A549 (cell line): Measurements from ENCODE around the gene SLC39A13. TPM values are rescaled to one million over a fixed set of nuclear protein-coding genes. Genes with fewer than 3 reads are reported as not detected.

Source experiments
- ATAC-seq, 2 experiments: fragments of 200-7000 bp in 1 of 2; fragments of >200 bp in 1 of 2; cut with Nextera tagmentation in 1 of 2; cut with Tn5 transposase in 1 of 2; 3 replicates each; pipeline versions ENCODE4 v1.8.0 to v1.9.1; 2018 to 2020; ENCODE audit warnings: mild to moderate bottlenecking in 1 of 2, moderate library complexity in 1 of 2
- CTCF ChIA-PET: fragments of 300-600 bp; sonication (Branson Sonifier 250); formaldehyde crosslinking; extraction: SDS; loops from one replicate; lab custom pipeline; 2021; ENCODE audit warnings: antibody characterized with exemption, inconsistent platforms; lab: Yijun Ruan, JAX
- POLR2A ChIA-PET: fragments of 350-600 bp; formaldehyde crosslinking; extraction: SDS; loops from one replicate; lab custom pipeline; 2021; ENCODE audit warnings: antibody characterized with exemption, inconsistent platforms; lab: Yijun Ruan, JAX
- DNase-seq, 2 experiments: peaks; one replicate each; pipeline versions ENCODE4 v3.0.0 to v3.0.0-alpha.2; 2011 to 2016; ENCODE audit warnings: low read depth in 1 of 2, low spot score in 1 of 2
- FAIRE-seq: peaks from 2 replicates; lab custom pipeline; 2011; peaks lifted over from hg19 to GRCh38; lab: Jason Lieb, UNC
- H3K27ac ChIP-seq, 2 experiments: fragments of >200 bp; sonication (Bioruptor Twin); formaldehyde crosslinking; 3 replicates each; pipeline ENCODE4 v1.5.1; 2016 to 2017
- H3K4me1 ChIP-seq: fragments of >200 bp; sonication (Bioruptor Twin); formaldehyde crosslinking; 3 replicates; pipeline ENCODE4 v1.6.1; 2016
- H3K4me2 ChIP-seq: fragments of >200 bp; sonication (Bioruptor Twin); formaldehyde crosslinking; 3 replicates; pipeline ENCODE4 v1.6.1; 2016
- H3K4me3 ChIP-seq: fragments of >200 bp; sonication (Bioruptor Twin); formaldehyde crosslinking; 3 replicates; pipeline ENCODE4 v1.5.1; 2016
- H3K9me3 ChIP-seq: fragments of >200 bp; sonication (Bioruptor Twin); formaldehyde crosslinking; 3 replicates; pipeline ENCODE4 v1.6.1; 2016
- CTCF ChIP-seq: fragments of >200 bp; sonication (Bioruptor Twin); formaldehyde crosslinking; IDR thresholded peaks from 3 replicates; pipeline ENCODE4 v1.5.1; 2016
- E2F6 ChIP-seq: IDR thresholded peaks from 2 replicates; pipeline ENCODE4 v1.6.1; 2012; ENCODE audit warnings: low read depth, borderline replicate concordance
- EHF ChIP-seq: fragments of 250-450 bp; sonication (Bioruptor Pico); IDR thresholded peaks from 2 replicates; pipeline ENCODE4 v1.5.0; 2020; ENCODE audit warnings: mild to moderate bottlenecking
- HDAC2 ChIP-seq: fragments of 200-600 bp; sonication (generic); IDR thresholded peaks from 2 replicates; pipeline ENCODE4 v1.6.1; 2016
- HEYL ChIP-seq: fragments of 250-450 bp; sonication (Bioruptor Pico); IDR thresholded peaks from 2 replicates; pipeline ENCODE4 v1.8.0; 2021; ENCODE audit warnings: mild to moderate bottlenecking, moderate library complexity
- HMGXB4 ChIP-seq: fragments of 250-450 bp; sonication (Bioruptor Pico); IDR thresholded peaks from 2 replicates; pipeline ENCODE4 v1.5.0; 2021; ENCODE audit warnings: mild to moderate bottlenecking, moderate library complexity, borderline replicate concordance
- HOXB5 ChIP-seq: fragments of 250-450 bp; sonication (Bioruptor Pico); IDR thresholded peaks from 2 replicates; pipeline ENCODE4 v1.5.0; 2020; ENCODE audit warnings: mild to moderate bottlenecking, moderate library complexity
- MAFK ChIP-seq: fragments of 450-650 bp; IDR thresholded peaks from 2 replicates; pipeline ENCODE4 v1.6.1; 2014; ENCODE audit not compliant: partially characterized antibody
- MAZ ChIP-seq: fragments of 150-350 bp; IDR thresholded peaks from 2 replicates; pipeline ENCODE4 v1.6.1; 2014; ENCODE audit warnings: antibody characterized with exemption, low read depth, low read length, borderline replicate concordance
- PHF8 ChIP-seq: fragments of 200-600 bp; sonication (generic); IDR thresholded peaks from 2 replicates; pipeline ENCODE4 v1.6.1; 2016; ENCODE audit warnings: low read depth, mild to moderate bottlenecking, antibody characterized with exemption, moderate library complexity, borderline replicate concordance
- POLR2A ChIP-seq: IDR thresholded peaks from 2 replicates; pipeline ENCODE4 v1.6.1; 2012; ENCODE audit warnings: mild to moderate bottlenecking, low read length
- POLR2AphosphoS2 ChIP-seq: conservative IDR thresholded peaks from 2 replicates; pipeline ENCODE4 v1.6.1; 2012; ENCODE audit warnings: low read length, improper control_type of control experiment, inconsistent platforms
- SMC3 ChIP-seq: fragments of >200 bp; sonication (Bioruptor Twin); formaldehyde crosslinking; IDR thresholded peaks from 3 replicates; pipeline ENCODE4 v1.6.1; 2018; ENCODE audit warnings: inconsistent platforms
- ZFP36 ChIP-seq: fragments of 450-650 bp; IDR thresholded peaks from 2 replicates; pipeline ENCODE4 v1.6.1; 2014; ENCODE audit warnings: borderline replicate concordance; ENCODE audit not compliant: partially characterized antibody
- WGBS: methylation state at CpG from one replicate; pipeline ENCODE4 v1.1.6; 2017; ENCODE audit errors: missing lambda C conversion rate; 5-methylcytosine and 5-hydroxymethylcytosine counted together
- polyA plus RNA-seq, 4 experiments: library from polyadenylated mRNA; depleted of rRNA in 3 of 4; stranded (reverse); fragments of >200 nt; fragmentation: RNase III in 1 of 4; extraction: RNeasy Plus Mini Kit Qiagen cat#74134 plus additional on column Dnase treatment in 1 of 4; gene quantifications; 2 replicates in 3 of 4; 3 replicates in 1 of 4; pipeline ENCODE4 v1.2.3, GENCODE V29; 2011 to 2017

SLC39A13 gene
- polyA plus RNA-seq, 2 of the 4 experiments (the other 2 are of a cell fraction): 10.8 to 35.2 TPM

GRCh38 chr11:47406896-47407745 is 1.3 kb upstream of the SLC39A13 start (continued):
- TF ChIP-seq HMGXB4 (CRISPR knock-in tag) (no peak), SMC3 (no peak), HEYL (CRISPR knock-in tag) (no peak), CTCF (no peak)

- TF ChIP-seq HOXB5 (no peak), PHF8 (0 out of 2 replicates have a peak, but pooled peaks have one; percentile 47), POLR2A (0 out of 2 replicates have a peak, but pooled peaks have one; percentile 11), HDAC2 (no peak), E2F6 (no peak)
- ATAC-seq (peak; percentile 7 to 49), DNase-seq (peak; percentile 35 to 38), FAIRE-seq (no peak)
- 8% methylated on average over 29 of the region's 50 CpGs for WGBS
- CTCF ChIA-PET: interaction anchor here (0.6 to 8.0 kb wide), 5 partner anchors 15 to 136 kb away, joined by 3 to 96 read pairs (median 4); partner anchors contain the start of gene PSMC3
- POLR2A ChIA-PET: interaction anchor here (0.6 to 0.8 kb wide), 4 partner anchors 13 to 1136 kb away, joined by 3 to 4 read pairs (median 3); no protein-coding TSS in a partner anchor
- Histone ChIP-seq H3K4me2 (peak overlapping the region; percentile 94), H3K27ac (peak overlapping the region; percentile 89 to 92), H3K9me3 (no peaks in the 10 kb centered on the region), H3K4me1 (peaks cover 19% of the 10 kb centered on the region), H3K4me3 (peak overlapping the region; percentile 92)
Measured at GRCh38 chr11:47408598-47409439, 429 bp downstream of the SLC39A13 start.

GRCh38 chr11:47409440-47410369 is 1.3 kb downstream of the SLC39A13 start:
- DNase-seq: no peak
- 92% methylated on average over 31 of the region's 31 CpGs for WGBS
- TF ChIP-seq MAZ (no peak), ZFP36 (no peak), HEYL (CRISPR knock-in tag) (no peak), POLR2AphosphoS2 (no peak), EHF (no peak), MAFK (no peak), CTCF (no peak)
- ChIA-PET POLR2A (no interaction called here), CTCF (interaction anchor here (0.6 to 8.0 kb wide), 8 partner anchors 14 to 150 kb away, joined by 3 to 96 read pairs (median 4); partner anchors contain the start of gene PSMC3)
- Histone ChIP-seq H3K4me2 (peak overlapping the region; percentile 94), H3K4me1 (peaks cover 19% of the 10 kb centered on the region), H3K9me3 (no peaks in the 10 kb centered on the region), H3K4me3 (peak overlapping the region; percentile 92), H3K27ac (peak overlapping the region; percentile 89 to 92; a peak in 5 of 6 replicates)
- no peak for FAIRE-seq
- no peak for ATAC-seq
